ENCODE measurements around the gene ZNF154.

GRCh38 chr19:57754091-57754673, 45.2 kb upstream of the ZNF154 start:
- TF ChIP-seq CTCF (IDR thresholded peaks at IDR 0.05) (no peak), POLR2A (IDR thresholded peaks at IDR 0.05) (no peak)

Data from esophagus squamous epithelium (tissue), 4 donors.